Germinal center (tissue), 1 donor: ENCODE data around the gene NDUFS6.

ENCODE experiments used
- DNase-seq: peaks from one replicate; pipeline ENCODE4 v3.0.0; 2012; ENCODE audit warnings: mixed read lengths, low spot score

The NDUFS6 gene

GRCh38 chr5:1852324-1852947 is 51.2 kb downstream of the NDUFS6 start:
- no peak for DNase-seq

GRCh38 chr5:1853531-1853930 is 52.3 kb downstream of the NDUFS6 start:
- no peak for DNase-seq

GRCh38 chr5:1855075-1855474 is 53.9 kb downstream of the NDUFS6 start:
- no peak for DNase-seq

DNA sequence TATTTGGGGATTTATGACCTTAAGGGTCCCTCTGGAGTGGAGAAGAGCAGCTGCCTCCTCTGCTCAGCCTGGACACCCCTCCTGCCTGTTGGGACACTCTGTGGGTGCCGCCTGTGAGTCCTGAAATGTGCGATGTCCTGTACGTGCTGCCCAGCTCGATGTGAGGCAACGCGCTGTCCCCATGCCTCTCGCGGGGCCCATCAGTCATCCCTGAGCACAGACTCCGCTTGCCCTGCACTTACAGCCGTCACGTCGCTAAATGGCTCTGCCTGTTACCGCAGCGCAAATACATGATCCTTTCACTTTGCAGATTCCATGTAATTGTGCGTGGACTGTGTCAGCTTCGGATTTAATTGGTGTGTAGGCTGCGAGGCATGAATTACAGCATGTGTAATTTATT is 54.4 kb downstream of the NDUFS6 start:
- no peak for DNase-seq

GRCh38 chr5:1856596-1857255 is 55.5 kb downstream of the NDUFS6 start:
- DNase-seq: no peak

- no peak for DNase-seq
These were observed 56.0 kb downstream of the NDUFS6 start for GRCh38 chr5:1857256-1857600.

GRCh38 chr5:1858436-1858835 is 57.2 kb downstream of the NDUFS6 start:
- no peak for DNase-seq

DNA sequence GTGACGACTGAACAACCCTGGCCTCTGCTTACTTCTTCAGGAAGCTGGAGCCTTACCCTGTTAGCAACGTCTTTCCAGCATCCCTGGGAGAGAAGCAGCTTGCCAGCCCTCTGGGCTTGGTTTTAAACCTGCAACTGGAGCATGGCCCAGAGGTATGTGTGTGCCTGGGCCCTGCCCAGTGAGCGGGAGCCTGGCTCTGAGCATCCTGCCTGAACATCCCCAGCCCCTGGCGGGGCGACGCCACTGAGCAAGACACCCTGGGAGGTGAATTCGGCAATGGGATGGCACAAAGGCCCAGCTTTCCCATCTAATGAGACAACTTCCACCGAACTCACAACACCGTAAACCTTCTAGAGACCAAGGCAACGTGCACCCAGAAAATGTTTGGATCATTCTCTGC is 57.9 kb downstream of the NDUFS6 start:
- no peak for DNase-seq

GRCh38 chr5:1860021-1860610 is 58.9 kb downstream of the NDUFS6 start:
- no peak for DNase-seq

GRCh38 chr5:1860949-1861348 is 59.7 kb downstream of the NDUFS6 start:
- no peak for DNase-seq

- no peak for DNase-seq
These were observed 63.8 kb downstream of the NDUFS6 start for GRCh38 chr5:1864896-1865440.

DNA sequence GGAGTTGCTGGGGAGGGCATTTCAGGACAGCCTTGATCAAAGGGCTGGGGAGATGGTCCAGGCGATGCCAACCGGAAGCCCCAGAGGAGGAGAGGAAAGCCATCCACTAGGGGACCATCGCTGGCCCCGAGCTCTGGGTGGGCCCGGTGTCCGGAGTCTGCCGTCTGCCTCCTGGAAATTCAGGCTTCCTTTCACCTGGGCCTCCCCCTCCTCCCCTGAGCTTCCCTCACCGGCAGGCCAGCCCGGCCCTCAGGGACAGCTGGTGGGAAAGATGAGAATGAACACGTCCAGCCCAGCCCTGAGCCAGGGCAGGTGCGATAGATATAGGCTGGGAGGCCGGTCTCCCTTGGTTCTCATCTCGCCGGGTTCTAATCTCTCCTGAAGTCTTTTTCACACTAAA is 64.3 kb downstream of the NDUFS6 start:
- DNase-seq: no peak
